Caco-2 (cell line): ENCODE measurements around the gene IL10RA. TPM values are rescaled to one million over a fixed set of nuclear protein-coding genes. Genes with fewer than 3 reads are reported as not detected.

ENCODE experiments used
- Bru-seq: library from RNA; stranded (reverse); fragments of 400-500 nt; gene quantifications from one replicate; lab custom pipeline; 2021; lab: Mats Ljungman, UMichigan
- BruChase-seq, 2 experiments: library from RNA; stranded (reverse); fragments of 400-500 nt; gene quantifications; one replicate each; lab custom pipeline; 2021; lab: Mats Ljungman, UMichigan
- BruUV-seq: library from RNA; stranded (reverse); fragments of 400-500 nt; replicated peaks from 2 replicates; lab custom pipeline; 2021; lab: Mats Ljungman, UMichigan
- CTCF ChIA-PET: fragments of 300-600 bp; sonication (Branson Sonifier 250); formaldehyde crosslinking; loops from one replicate; lab custom pipeline; 2022; ENCODE audit warnings: antibody characterized with exemption; lab: Charles Lee
- POLR2A ChIA-PET: fragments of 300-600 bp; sonication (Branson Sonifier 250); formaldehyde crosslinking; loops from one replicate; lab custom pipeline; 2022; ENCODE audit warnings: antibody characterized with exemption; lab: Charles Lee
- DNase-seq, 2 experiments: peaks; one replicate each; pipeline versions ENCODE4 v3.0.0 to v3.0.0-alpha.2; 2020 to 2022
- H3K27me3 ChIP-seq: replicated peaks from 2 replicates; pipeline ENCODE4 v1.6.0; 2011; ENCODE audit warnings: low read length; ENCODE audit not compliant: control insufficient read depth, insufficient read depth
- H3K36me3 ChIP-seq: 2 replicates; pipeline ENCODE4 v1.5.1; 2011; ENCODE audit warnings: low read length; ENCODE audit not compliant: control insufficient read depth, insufficient read depth
- H3K4me1 ChIP-seq: fragments of 250-450 bp; sonication (Bioruptor Pico); 2 replicates; pipeline ENCODE4 v1.5.1; 2020; ENCODE audit warnings: mild to moderate bottlenecking
- H3K4me3 ChIP-seq: 2 replicates; pipeline ENCODE4 v1.5.1; 2011; ENCODE audit warnings: low read depth, mild to moderate bottlenecking, control low read depth, low read length
- H3K9me3 ChIP-seq: fragments of 250-450 bp; sonication (Bioruptor Pico); 2 replicates; pipeline ENCODE4 v1.5.1; 2020; ENCODE audit warnings: mild to moderate bottlenecking, moderate library complexity
- H3K27ac Mint-ChIP-seq: one replicate; pipeline ENCODE4 v1.8.0; 2022; ENCODE audit warnings: mixed read lengths; ENCODE audit not compliant: unreplicated experiment
- H3K27me3 Mint-ChIP-seq: one replicate; pipeline ENCODE4 v1.8.0; 2022; ENCODE audit warnings: mixed read lengths; ENCODE audit not compliant: insufficient read depth, unreplicated experiment
- H3K36me3 Mint-ChIP-seq: one replicate; pipeline ENCODE4 v1.8.0; 2022; ENCODE audit warnings: mild to moderate bottlenecking, mixed read lengths; ENCODE audit not compliant: insufficient read depth, unreplicated experiment
- H3K4me1 Mint-ChIP-seq: one replicate; pipeline ENCODE4 v1.8.0; 2022; ENCODE audit warnings: low read depth, mixed read lengths; ENCODE audit not compliant: unreplicated experiment
- H3K4me3 Mint-ChIP-seq: one replicate; pipeline ENCODE4 v1.8.0; 2022; ENCODE audit warnings: mild to moderate bottlenecking, moderate library complexity, mixed read lengths; ENCODE audit not compliant: unreplicated experiment
- H3K9me3 Mint-ChIP-seq: one replicate; pipeline ENCODE4 v1.8.0; 2022; ENCODE audit warnings: mixed read lengths; ENCODE audit not compliant: unreplicated experiment
- CTCF ChIP-seq, 2 experiments: fragments of 200-600 bp in 1 of 2; IDR thresholded peaks; 1 replicate in 1 of 2; 2 replicates in 1 of 2; pipeline versions ENCODE4 v1.5.1 to v1.8.0; 2011 to 2022; ENCODE audit warnings: antibody characterized with exemption in 1 of 2, control low read depth in 1 of 2, inconsistent platforms in 1 of 2, low read depth in 1 of 2, low read length in 1 of 2, mild to moderate bottlenecking in 1 of 2, moderate library complexity in 1 of 2; ENCODE audit not compliant: insufficient read depth in 1 of 2, severe bottlenecking in 1 of 2, unreplicated experiment in 1 of 2
- intact Hi-C: fragments of 100-400 bp; cut with micrococcal nuclease; formaldehyde crosslinking; loops from one replicate; pipeline ENCODE4 v1.10.0; 2022; ENCODE audit not compliant: unreplicated experiment
- long read RNA-seq: library from polyadenylated mRNA; stranded (forward); transcript quantifications from one replicate; pipeline ENCODE4 v2.0.0, GENCODE V29; 2022
- total RNA-seq: library from RNA; stranded (reverse); gene quantifications from 2 replicates; pipeline ENCODE4 v1.2.3, GENCODE V29; 2022

IL10RA gene
- total RNA-seq = 0.65 and 1.6 TPM in 2 replicates
- Bru-seq, nascent RNA = percentile 38 among the genes with signal in this experiment
- BruChase-seq, experiment 1, labeled RNA remaining after a 2-hour chase = percentile 43 among the genes with signal in this experiment
- percentile 34 among the genes with signal in this experiment for BruChase-seq, experiment 2, labeled RNA remaining after a 6-hour chase
- long read RNA-seq, partial matches to known transcripts = 0 of 1 reads
- long read RNA-seq, other reads (novel, unspliced or antisense) = 1 of 1 reads

GRCh38 chr11:117985953-117986887 lies at the start of gene IL10RA:
TSS of gene IL10RA (plus strand) at chr11:117986394. CDS start at chr11:117986468, 74 bp downstream.
- Histone ChIP-seq H3K27me3 (peaks cover 3% of the 10 kb centered on the region; the same call in 1 of the 2 replicates), H3K36me3 (no peaks in the 10 kb centered on the region), H3K9me3 (no peaks in the 10 kb centered on the region), H3K4me3 (peak within 1 kb of the TSS; percentile 74), H3K4me1 (peaks cover 17% of the 10 kb centered on the region)
- H3K4me1 Mint-ChIP-seq = peaks cover 19% of the 10 kb centered on the region
- H3K4me3 Mint-ChIP-seq = peak within 1 kb of the TSS; percentile 60
- H3K27ac Mint-ChIP-seq = peak within 1 kb of the TSS; percentile 48
- ChIA-PET POLR2A (interaction anchor here (0.6 to 1.5 kb wide), 3 partner anchors 14 to 56 kb away, joined by 3 read pairs; no protein-coding TSS in a partner anchor), CTCF (interaction anchor here (0.6 to 1.4 kb wide), 7 partner anchors 15 to 667 kb away, joined by 3 to 7 read pairs (median 4); no protein-coding TSS in a partner anchor)
- peaks cover 6% of the 10 kb centered on the region for H3K36me3 Mint-ChIP-seq
- TF ChIP-seq CTCF (IDR thresholded peaks at IDR 0.05; ENCODE audit: insufficient read depth in 1 of 2, low read depth in 1 of 2, low read length in 1 of 2, severe bottlenecking in 1 of 2, unreplicated experiment in 1 of 2) = no peak
- intact Hi-C loops = loop anchor here (5.0 kb wide), 1 partner anchor 66 kb away; no protein-coding TSS in a partner anchor
- DNase-seq = peak; percentile 87 to 95
- peaks cover 18% of the 10 kb centered on the region for H3K27me3 Mint-ChIP-seq
- BruUV-seq = no TSS peak
- H3K9me3 Mint-ChIP-seq = no peaks in the 10 kb centered on the region

- Histone ChIP-seq H3K36me3 (no peaks in the 10 kb centered on the region), H3K4me3 (no peak overlapping the region), H3K4me1 (peaks cover 38% of the 10 kb centered on the region), H3K9me3 (no peaks in the 10 kb centered on the region), H3K27me3 (no peaks in the 10 kb centered on the region)
- Mint-ChIP-seq H3K4me3 (no peak overlapping the region), H3K36me3 (no peaks in the 10 kb centered on the region), H3K27me3 (no peaks in the 10 kb centered on the region), H3K4me1 (peaks cover 46% of the 10 kb centered on the region), H3K27ac (no peak overlapping the region), H3K9me3 (peaks cover 1% of the 10 kb centered on the region)
- no peak for TF ChIP-seq CTCF (IDR thresholded peaks at IDR 0.05; ENCODE audit: insufficient read depth in 1 of 2, low read depth in 1 of 2, low read length in 1 of 2, severe bottlenecking in 1 of 2, unreplicated experiment in 1 of 2)
- no peak for DNase-seq
- BruUV-seq = no TSS peak
- ChIA-PET POLR2A (no interaction called here), CTCF (interaction anchor here (0.6 to 2.5 kb wide), 5 partner anchors 8 to 390 kb away, joined by 3 to 16 read pairs (median 3); no protein-coding TSS in a partner anchor)
- intact Hi-C loops = no loop called here
Observed at GRCh38 chr11:117936973-117937372, 49.2 kb upstream of the IL10RA start.

DNA sequence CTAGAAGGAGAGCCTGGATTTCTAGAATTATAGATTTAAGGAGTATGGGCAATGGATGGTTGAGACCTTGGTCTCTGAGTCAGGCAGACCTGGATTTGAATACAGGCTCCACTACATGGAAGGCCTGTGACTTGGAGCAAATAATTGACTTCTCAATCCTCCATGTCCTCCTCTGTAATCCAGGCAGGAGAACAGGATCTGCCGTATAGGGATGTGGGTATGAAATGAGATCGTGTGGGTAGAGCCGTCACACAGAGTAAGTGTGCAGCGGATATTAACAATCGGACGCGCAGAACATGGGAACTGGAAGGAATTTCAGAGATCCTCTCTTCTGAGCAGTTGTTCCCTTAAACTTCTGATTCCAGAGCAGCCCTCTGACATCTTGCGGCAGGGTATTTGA lies 45.5 kb upstream of the IL10RA start:
- H3K4me1 ChIP-seq = peaks cover 21% of the 10 kb centered on the region
- no peaks in the 10 kb centered on the region for H3K36me3 ChIP-seq
- peaks cover 12% of the 10 kb centered on the region for H3K9me3 ChIP-seq
- ChIA-PET CTCF (interaction anchor here (0.9 to 1.7 kb wide), 2 partner anchors 12 to 114 kb away, joined by 3 to 6 read pairs; partner anchors contain the start of gene TMPRSS13), POLR2A (no interaction called here)
- no peak overlapping the region for H3K27ac Mint-ChIP-seq
- no peak for DNase-seq
- no peaks in the 10 kb centered on the region for H3K27me3 Mint-ChIP-seq
- peaks cover 28% of the 10 kb centered on the region for H3K4me1 Mint-ChIP-seq
- no peaks in the 10 kb centered on the region for H3K36me3 Mint-ChIP-seq
- H3K27me3 ChIP-seq = no peaks in the 10 kb centered on the region
- no peak overlapping the region for H3K4me3 ChIP-seq
- BruUV-seq = no TSS peak
- H3K9me3 Mint-ChIP-seq = peaks cover 14% of the 10 kb centered on the region
- TF ChIP-seq CTCF (IDR thresholded peaks at IDR 0.05; ENCODE audit: insufficient read depth in 1 of 2, low read depth in 1 of 2, low read length in 1 of 2, severe bottlenecking in 1 of 2, unreplicated experiment in 1 of 2) = no peak
- no peak overlapping the region for H3K4me3 Mint-ChIP-seq
- intact Hi-C loops = loop anchor here (1.0 kb wide), 1 partner anchor 11 kb away; the partner anchor contains the start of gene TMPRSS13
